NCI-H2196 treated with DMSO at 0.1 percent for 48 hours (cell line): ENCODE data around the gene HSD17B3.
"Not testable (repeated sequence)": the region's sequence is repeated elsewhere in the genome, so short reads cannot be mapped to it uniquely, and the experiment has no call there.

Experiments used
- DNase-seq: peaks from one replicate; lab custom pipeline; 2025; ENCODE audit not compliant: unreplicated experiment; lab: John Stamatoyannopoulos, UW

Gene HSD17B3

DNA sequence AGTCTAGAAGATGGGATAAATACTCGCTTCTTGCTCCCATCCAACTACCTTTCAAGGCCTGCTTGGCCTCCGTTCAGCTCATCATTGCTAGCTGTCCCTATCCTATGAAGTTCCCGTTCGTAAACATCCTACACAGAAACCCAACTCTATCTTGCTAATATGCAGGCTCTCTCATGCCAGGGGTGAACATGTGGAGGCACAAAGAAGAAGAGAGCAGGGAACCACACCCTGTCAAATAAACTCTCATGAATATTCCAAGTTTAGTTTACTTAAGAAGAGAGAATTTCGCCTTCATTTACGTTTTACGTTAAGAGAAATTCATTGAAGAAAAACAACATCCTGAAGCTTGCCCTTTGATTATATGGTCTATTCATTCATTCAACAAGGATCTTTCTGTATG, 7.9 kb upstream of the HSD17B3 start:
- no peak for DNase-seq

DNA sequence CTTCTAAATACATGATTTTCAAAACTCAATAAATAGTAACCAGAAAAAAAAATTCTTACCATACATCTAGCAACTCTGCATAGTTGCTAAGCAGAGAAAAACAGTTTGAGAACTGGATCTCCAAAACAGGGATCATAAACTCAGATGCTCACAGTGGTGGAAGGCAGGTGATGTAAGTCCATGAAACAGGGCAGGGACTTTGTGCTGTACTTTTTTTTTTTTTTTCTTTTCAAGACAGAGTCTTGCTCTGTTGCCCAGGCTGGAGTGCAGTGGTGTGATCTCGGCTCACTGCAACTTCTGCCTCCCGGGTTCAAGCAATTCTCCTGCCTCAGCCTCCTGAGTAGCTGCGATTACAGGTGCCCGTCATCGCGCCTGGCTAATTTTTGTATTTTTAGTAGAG, 5.0 kb upstream of the HSD17B3 start:
- DNase-seq, result not testable (repeated sequence)

DNA sequence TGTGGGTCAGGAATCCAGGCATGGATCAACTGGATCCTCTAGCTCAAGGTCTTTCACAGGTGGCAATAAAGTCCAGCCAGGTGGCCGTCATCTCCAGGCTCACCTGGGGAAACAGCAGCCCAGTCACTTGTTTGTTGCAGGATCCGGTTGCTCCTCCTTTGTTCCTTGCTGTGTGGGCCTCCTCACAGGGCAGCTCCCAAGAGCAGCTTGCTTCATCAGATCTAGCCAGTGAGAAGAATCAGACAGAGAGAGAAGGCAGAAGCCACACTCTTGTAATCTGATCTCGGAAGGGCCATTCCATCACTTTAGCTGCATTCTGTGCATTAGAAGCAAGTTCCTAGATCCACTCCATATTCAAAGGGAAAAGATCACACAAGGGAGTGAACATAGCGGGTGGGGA, 3.2 kb upstream of the HSD17B3 start:
- DNase-seq, result no peak

DNA sequence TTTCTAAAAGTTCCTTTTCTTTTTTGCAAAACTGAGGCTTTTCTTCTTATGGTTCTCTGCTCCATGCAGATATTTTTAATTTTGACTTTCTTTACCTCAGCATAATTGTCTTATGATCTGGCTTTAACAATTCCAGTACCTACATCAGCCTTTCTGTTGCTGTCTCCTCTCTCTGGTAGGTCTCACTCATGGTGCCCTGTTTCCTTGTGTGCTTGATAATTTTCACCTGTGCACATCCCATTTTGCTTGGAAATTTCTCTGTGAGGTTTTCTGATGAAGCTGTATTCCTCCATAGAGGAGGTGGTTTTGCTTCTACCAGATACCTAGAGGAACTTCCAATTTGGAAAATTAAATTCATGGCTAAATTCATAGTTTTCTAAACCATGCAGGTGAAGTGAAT, 2.3 kb upstream of the HSD17B3 start:
- DNase-seq, result no peak

DNA sequence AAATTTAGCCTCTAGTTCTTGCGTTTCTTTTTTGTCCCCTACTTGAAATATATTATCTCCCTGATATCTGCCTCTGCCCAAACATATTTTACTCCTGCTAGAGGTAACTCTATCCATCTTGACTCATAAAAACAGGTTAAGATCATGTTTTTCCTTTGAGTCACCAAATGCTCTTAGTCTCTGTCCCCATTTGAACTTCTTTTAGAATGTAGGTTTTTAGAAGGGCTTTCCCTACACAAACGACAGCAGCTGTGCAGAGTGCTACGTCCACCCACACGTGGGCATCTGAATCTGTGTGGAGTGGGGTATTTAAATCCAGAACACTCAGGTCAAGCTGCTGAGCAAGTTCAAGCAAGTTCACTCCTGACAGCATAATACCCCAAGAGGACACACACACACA, 2.2 kb downstream of the HSD17B3 start:
- no peak for DNase-seq

DNA sequence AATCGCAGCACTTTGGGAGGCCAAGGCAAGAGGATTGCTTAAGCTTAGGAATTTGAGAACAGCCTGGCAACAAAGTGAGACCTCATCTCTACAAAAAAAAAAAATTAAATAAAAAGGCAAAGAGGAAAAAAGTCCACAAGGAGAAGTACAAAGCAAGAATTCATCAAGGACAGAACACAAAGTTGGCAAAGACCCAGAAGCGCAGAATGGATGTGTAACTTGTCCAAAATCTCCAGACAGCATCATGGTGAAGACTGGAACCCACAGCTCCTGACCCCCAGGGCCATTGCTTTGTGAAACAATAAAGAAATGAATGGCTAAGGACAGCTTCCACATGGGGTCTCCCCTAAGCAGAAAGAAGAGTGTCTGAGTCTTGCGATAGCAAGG, 7.8 kb downstream of the HSD17B3 start:
- no peak for DNase-seq

DNA sequence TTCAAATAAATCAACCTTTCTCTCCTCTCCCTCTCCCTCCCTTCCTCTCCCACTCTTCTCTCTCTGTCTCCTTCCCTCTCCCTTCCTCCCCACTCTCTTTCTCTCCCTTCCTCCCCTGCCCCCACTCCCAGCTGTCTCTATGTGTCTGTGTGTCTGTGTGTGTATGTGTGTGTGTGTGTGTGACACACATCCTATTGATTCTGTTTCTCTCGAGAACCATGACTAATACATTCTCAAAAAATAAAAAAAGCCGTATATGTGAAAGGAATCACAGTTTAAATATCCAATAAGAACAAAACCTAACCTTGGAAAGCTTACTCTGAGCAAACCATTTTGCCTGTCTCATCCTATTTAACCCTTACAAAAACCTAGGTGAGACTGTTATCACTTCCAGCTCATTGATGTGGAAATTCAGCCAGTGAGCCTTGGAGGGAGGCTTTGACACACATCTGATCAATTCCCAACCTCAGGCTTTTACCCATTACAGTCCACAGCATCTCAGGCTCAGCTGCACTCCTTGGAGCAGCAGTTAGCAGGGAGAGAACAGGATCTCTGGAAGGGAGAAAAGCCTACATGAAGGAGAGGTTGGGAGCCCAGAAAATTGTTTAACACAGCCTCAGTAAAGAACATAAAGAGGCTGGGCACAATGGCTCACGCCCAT, 8.3 kb downstream of the HSD17B3 start:
- no peak for DNase-seq

DNA sequence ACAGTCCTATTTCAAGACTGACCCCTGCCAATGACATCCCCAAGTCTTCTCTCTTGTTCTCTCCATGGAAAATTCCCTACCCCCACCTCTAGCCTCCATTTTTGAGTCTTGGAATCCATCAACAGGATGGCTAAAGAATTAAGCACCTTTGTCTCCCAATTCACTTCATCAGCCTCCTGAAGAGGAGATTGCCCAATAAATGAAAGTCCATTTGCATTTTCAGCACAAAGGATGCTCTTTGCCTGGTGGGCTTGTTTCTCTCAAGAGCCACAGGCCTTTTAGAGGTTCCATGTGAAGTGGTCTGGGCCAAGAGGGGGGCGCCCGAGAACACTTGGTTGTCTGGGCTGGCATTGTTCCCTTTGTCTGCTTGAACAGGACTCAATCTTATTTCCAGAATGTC, 12.6 kb downstream of the HSD17B3 start:
- no peak for DNase-seq

DNA sequence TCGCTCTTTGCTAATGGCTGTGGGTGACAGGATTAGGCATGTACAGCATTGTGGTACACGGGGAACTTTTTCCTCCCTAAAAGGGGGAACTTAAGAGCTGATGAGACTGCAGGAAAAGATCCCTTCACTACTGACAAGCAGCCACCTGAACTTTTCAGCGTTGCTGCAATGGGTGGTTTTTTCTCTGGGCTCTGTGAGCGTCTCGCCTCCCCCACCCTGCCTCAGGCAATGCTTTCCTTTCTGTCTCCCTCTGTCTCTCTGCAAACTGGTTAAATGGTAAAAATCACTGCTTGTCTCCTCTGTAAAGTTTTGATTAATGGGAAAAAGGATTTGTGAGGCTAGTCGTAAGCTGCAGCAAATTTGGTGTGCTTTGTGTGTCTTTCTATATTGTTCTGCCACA, 20.3 kb downstream of the HSD17B3 start:
- no peak for DNase-seq

DNA sequence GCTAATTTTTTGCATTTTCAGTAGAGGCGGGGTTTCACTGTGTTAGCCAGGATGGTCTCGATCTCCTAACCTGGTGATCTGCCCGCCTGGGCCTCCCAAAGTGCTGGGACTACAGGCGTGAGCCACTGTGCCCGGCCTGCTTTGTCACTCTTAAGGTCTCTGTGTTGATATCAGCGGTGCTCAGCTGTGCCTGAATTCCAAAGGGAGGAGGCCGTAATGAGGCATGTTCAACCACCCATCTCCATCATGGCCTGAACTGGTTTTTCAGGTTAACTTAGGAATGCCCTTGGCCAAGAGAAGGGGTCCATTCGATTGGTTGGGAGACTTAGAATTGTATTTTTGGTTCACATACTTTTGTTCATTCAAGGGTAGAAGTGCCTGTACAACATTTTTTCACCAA, 22.0 kb downstream of the HSD17B3 start:
- no peak for DNase-seq

DNA sequence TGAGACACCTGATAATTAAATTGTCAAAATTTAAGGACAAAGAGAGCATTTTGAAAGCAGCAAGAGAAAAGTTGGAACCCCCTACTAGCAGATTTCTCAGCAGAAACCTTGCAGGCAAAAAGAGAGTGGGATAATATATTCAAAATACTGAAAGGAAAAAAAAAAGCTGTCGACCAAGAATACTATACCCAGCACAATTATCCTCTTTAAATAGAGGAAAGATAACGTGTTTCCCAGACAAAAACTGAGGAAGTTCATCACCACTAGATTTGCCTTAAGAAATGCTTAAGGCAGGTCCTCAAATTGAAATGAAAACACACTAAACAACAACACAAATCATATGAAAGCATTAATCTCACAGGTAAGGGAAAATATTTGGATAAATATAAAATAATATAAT, 27.0 kb downstream of the HSD17B3 start:
- no peak for DNase-seq

DNA sequence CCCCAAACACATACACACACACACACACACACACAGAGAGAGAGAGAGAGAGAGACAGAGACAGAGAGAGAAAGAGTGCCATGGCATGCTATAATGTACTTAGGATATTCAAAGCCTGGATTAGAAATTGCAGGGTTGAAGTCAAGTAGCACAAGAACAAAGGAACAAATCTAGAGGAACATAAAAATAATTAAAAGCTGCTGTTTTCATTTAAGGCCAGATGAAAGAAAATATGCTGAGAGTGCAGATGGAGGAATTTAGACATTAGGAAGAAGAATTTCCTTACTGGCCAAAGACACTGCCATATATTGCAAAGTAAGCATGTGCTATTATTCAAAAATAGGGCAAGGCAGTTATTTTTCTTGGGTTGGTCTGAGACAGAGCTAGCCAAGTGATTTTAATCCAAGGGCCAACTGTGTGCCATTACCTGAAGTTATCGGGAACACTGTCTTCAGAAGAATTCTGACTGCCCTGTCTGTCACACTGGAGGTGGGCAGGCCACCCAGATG, 31.7 kb downstream of the HSD17B3 start:
- no peak for DNase-seq

DNA sequence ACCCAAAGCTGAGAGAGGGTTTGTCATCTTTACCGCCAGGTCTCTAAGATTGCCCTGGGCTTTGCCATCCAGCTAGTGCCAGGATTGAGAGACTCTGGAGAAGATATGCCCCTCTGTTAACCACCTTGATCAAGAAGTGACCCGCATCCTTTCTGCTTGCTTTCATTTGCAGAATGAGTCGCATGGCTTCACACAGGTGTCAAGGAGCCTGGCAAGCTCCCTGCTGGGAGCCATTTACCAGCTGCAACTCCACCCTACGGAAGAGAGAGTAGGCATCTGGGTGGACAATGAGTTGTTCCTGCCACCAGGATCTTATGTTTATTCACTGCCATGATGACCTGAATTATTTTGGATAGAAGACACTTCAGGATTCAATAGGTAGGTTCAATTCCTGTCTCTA, 43.0 kb downstream of the HSD17B3 start:
- DNase-seq, result no peak

DNA sequence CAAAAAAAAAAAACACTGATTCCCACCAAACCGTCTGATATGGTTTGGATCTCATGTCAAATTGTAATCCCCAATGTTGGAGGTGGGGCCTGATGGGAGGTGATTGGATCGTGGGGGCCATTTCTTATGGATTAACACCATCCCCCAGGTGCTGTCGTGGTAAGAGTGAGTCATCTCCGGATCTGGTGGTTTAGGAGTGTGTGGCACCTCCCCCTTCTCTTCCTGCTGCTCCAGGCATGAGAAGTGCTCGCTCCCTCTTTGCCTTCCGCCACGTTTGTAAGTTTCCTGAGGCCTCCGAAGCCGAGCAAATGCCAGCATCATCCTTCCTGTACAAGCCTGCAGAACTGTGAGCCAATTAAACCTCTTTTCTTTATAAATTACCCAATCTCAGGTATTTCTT, 45.2 kb downstream of the HSD17B3 start:
- DNase-seq, result no peak

DNA sequence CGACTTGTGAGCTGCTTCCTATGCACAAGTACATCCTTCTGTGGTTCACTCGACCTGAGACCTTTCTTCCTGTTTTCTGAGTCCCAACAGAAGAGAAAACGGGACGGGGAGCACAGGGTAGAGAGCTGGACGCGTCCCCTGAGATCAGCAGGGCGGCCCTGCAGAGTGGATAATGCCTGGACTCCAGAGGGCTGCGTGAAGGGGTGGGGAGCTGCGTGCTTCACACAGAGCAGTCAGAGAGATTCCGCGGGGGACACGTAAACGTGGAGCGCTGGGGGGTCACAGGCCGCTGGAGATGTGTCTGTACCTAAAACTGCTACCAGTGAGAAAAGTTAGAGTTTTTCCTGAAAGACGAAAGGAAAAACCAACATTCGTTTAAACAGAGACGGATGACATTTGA, 46.3 kb downstream of the HSD17B3 start:
- no peak for DNase-seq

DNA sequence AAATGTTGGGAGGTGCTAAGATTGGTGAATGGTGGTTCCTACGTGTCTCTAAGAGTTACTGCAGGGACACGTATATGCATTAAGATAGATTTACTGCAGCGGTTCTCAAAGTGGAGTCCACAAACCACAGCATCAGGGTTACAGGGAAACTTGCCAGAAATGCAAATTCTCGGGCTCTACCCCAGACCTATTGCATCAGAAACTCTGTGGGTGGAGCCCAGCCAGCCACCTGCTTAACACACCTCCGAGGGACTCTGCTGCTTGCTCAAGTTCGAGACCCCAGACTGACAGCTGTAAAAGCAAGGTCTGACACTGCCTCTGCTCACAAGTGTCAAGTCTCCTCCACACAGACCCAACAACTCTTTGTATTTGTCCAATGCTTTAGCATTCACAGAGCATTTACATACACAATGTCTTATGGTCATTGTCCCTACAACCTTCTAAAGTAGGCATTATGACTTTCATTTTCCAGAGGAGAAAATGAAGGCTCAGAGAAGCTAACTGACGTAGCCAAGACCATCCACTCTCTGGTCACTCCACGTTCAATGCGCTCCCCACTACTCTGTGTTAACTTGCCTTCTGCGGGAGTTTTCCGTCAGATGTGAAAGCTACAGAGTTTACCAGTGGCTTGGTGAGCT, 48.8 kb downstream of the HSD17B3 start:
- no peak for DNase-seq

DNA sequence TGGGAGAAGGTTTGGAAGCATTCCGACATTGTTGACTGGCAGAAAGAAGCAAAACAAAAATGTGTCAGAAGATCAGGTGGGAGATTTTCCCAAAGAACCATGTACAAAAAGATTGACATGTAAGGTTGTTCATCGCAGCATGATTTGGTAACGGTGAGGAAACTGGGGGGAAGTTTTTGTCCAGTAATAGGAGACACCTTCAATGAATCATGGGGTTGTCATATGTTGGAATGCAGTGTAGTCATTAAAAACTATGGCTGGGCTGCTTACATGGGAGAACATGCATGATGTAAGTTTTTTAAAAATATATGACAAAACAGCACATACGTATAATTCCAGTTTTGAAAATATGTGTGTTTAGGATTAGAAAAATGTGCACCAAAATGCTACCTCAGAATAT, 50.5 kb downstream of the HSD17B3 start:
- no peak for DNase-seq

DNA sequence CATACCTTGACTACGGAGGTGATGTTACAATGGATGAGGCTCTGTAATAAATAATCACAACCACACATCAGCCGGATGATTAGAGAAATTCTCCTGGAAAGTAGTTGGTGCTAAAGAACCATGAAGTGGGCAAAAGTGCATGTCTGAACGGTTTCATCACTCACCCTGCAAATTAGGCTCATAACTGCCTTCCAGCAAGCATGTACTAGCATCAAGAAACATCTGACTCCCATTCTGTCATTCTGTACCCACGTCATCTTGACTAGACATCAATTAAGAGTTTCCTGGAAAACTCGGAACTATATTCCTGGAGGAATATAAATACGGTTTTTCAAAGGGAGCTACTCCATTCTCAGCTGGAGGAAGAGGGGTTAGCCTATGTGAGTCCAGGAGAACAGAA, 52.2 kb downstream of the HSD17B3 start:
- no peak for DNase-seq

DNA sequence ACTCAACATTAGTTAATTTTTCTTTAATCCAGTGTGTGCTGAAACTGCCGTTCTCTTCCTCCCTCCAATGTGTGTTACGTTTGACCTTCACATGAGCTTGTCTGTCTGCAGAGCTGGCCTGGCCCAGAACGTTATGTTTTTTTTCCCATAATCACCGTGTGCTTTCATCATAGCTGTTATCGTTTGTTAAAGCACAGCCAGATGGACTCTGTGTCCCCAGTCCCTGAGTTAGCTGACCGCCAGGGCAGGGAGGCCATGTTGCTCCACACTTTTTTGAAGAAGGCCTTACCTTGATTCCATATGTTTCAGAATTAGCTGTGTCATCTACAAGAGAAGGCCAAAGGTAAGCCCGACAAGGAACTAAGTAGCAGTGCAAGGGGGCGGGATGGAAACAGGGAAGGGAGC, 55.7 kb downstream of the HSD17B3 start:
- DNase-seq, result no peak

DNA sequence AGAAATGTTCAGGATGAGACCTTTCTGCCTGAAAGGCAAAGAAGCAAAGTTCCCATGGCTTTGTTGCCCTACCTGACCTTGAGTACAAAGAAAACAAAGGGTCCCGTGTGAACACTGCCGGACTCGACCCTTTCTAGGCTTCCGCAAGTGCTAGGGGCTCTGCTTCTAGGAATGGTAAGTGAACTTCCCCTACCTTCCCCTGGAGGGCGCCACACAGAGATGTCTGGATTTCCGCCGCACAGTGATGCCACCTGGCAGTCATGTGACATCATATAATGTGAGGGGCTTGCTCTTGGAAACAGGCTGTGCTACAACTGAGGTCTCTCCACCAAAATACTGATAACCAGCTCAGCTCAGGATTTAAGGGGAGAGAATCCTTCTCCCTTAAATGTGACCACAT, 56.6 kb downstream of the HSD17B3 start:
- DNase-seq, result no peak

DNA sequence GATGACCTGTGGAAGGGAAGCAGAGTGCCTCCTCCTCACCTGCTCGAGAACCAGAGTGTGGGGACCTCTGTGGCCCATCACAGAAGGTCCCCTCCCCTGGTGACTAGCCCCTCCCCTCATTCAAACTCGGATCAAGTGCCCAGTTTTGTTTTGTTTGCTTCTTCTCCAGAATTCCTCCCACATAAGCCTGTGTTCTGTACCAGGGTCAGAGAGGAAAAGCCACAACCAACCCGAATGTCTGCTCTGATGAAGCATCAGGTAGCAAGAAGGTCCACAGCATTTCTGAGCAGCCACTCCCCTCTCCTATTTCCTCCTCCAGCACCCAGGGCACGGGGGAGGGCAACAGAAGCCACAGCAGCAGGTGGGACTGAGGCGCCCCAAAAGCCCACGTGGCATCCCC, 58.2 kb downstream of the HSD17B3 start:
- no peak for DNase-seq

DNA sequence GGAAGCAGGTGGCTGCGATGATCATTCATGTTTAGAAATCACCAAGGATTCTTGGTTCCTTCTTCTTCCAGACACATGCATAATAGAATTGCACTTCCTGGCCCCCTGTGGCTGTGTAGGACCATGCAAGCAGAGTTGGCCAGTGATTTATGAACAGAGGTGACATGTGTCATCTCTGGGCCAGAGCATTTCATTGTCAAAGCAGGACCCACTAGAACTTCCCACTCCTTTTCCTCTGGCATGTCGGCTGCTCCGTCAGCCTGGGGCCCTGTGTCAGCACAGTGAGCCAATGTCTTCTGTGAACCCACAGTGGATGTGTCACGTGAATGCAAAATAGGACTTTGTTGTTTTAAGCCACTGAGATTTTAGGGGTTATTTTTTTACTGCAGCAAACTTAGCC, 59.2 kb downstream of the HSD17B3 start:
- DNase-seq, result no peak

DNA sequence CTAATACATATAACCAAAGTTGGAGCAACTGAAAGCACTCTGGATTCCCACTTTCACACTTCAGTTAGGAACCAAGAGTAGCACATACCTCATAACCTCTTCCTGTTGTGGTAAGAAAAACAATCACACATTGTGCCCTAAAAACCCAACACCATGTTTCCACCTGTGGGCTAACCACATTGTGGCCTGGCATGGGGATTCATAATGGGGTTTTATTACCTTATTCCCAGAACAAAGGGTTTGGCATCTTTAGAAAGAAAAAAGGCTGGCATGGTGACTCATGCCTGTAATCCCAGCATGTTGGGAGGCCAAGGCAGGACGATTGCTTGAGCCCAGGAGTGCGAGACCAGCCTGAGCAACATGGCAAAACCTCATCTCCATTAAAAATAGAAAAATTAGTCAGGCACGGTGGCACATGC, 60.6 kb downstream of the HSD17B3 start:
- no peak for DNase-seq
